H1 (cell line): Measurements from ENCODE around the gene PRMT1. TPM values are rescaled to one million over a fixed set of nuclear protein-coding genes. Genes with fewer than 3 reads are reported as not detected.

Source experiments
- BACH1 ChIP-seq: IDR thresholded peaks from 2 replicates; pipeline ENCODE4 v1.6.1; 2012; ENCODE audit warnings: low read length, improper control_type of control experiment
- CHD1 ChIP-seq: IDR thresholded peaks from 2 replicates; pipeline ENCODE4 v1.6.1; 2012; ENCODE audit warnings: low read depth, low read length, improper control_type of control experiment
- GTF2F1 ChIP-seq: IDR thresholded peaks from 2 replicates; pipeline ENCODE4 v1.6.1; 2012; ENCODE audit warnings: low read depth, low read length, improper control_type of control experiment, borderline replicate concordance
- MAFK ChIP-seq: IDR thresholded peaks from 2 replicates; pipeline ENCODE4 v1.6.1; 2012; ENCODE audit warnings: low read depth, mild to moderate bottlenecking, improper control_type of control experiment, low read length
- PHF8 ChIP-seq: fragments of 200-600 bp; sonication (generic); conservative IDR thresholded peaks from 2 replicates; pipeline ENCODE4 v1.7.1; 2012; ENCODE audit warnings: low read depth, mild to moderate bottlenecking, inconsistent platforms, low read length, moderate library complexity
- POLR2AphosphoS5 ChIP-seq: IDR thresholded peaks from 2 replicates; pipeline ENCODE4 v1.6.1; 2011; ENCODE audit warnings: low read depth, low read length
- RBBP5 ChIP-seq: IDR thresholded peaks from 2 replicates; pipeline ENCODE4 v1.7.1; 2012; ENCODE audit warnings: low read depth, mild to moderate bottlenecking, inconsistent platforms, low read length, moderate library complexity, borderline replicate concordance
- TAF7 ChIP-seq: optimal IDR thresholded peaks from 2 replicates; pipeline ENCODE3; 2011; ENCODE audit warnings: low read depth, mild to moderate bottlenecking, inconsistent platforms, low read length, moderate library complexity, borderline replicate concordance
- YY1 ChIP-seq: IDR thresholded peaks from 2 replicates; pipeline ENCODE4 v1.6.1; 2011; ENCODE audit warnings: low read depth, mild to moderate bottlenecking, low read length
- ZNF274 ChIP-seq: IDR thresholded peaks from 2 replicates; pipeline ENCODE4 v1.7.0; 2012; ENCODE audit warnings: low read length, borderline replicate concordance; ENCODE audit errors: extremely low read depth
- polyA plus RNA-seq, 7 experiments: library from polyadenylated mRNA; depleted of rRNA in 3 of 7; stranded (reverse) in 5 of 7; unstranded in 2 of 7; fragments of >200 nt in 5 of 7; fragments of 200-250 nt in 2 of 7; gene quantifications; 1 replicate in 5 of 7; 2 replicates in 1 of 7; 4 replicates in 1 of 7; pipeline versions ENCODE4 v1.2.1 to v1.2.3, GENCODE V29; 2011 to 2013; ENCODE audit warnings: missing spikeins in 2 of 7, mixed read lengths in 2 of 7
- total RNA-seq: library from RNA; stranded (reverse); fragmentation: NEBNext Ultra II Directional; extraction: Animal tissue kit (Norgen Biotek cat#: 25700); gene quantifications from 2 replicates; pipeline ENCODE4 v1.2.1, GENCODE V29; 2021
- TF ChIP-seq, protein P1 (sequence below): fragments of 300-600 bp; sonication (generic); IDR thresholded peaks from 2 replicates; pipeline ENCODE4 v1.7.1; 2012; ENCODE audit warnings: low read length, moderate library complexity, mild to moderate bottlenecking, inconsistent platforms; ENCODE audit not compliant: insufficient replicate concordance

The PRMT1 gene
- total and polyA plus RNA-seq, 2 of the 8 experiments (the other 6 are each of a cell fraction or from before 2014, with no cell fraction given), result 561 to 1,215 TPM

DNA sequence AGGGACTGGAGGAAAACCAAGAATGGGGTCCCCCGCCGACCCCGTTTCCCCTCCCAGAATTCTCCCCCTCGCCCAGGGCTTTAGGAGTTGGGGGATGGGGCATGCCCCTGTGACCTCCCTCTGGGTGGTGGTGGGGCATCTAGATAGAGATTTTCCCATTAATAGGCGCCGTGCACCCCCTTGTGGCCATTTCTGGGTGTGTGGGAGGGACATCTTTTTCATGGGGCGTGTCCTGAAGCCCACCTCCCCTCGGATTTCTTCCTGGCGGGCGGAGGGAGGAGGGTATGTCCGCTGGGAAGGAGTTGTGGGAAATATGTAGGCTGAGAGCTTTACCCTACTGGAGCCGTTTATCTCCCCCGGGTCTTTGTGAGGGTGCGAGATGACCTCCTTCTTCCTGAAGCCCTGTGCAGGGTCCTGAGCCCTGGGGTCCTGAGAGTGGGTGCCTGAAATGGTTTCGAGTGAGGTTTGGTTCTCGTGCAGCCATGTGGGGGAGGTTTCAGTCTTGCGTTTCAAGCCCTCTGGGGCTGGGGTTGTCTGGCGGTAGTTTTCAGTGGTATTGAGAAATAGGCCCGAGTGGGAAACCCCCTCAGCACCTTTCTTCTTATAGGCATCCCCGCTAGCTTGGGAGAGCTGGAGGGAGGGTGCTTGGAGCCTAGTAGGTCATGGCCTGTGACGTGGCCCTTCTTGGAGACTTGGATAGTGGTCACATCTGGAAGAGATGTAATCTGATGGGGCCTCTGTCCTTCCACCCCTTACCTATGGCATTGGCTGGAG, 1.0 kb downstream of the PRMT1 start (continued):
- TF ChIP-seq, protein P1, sequence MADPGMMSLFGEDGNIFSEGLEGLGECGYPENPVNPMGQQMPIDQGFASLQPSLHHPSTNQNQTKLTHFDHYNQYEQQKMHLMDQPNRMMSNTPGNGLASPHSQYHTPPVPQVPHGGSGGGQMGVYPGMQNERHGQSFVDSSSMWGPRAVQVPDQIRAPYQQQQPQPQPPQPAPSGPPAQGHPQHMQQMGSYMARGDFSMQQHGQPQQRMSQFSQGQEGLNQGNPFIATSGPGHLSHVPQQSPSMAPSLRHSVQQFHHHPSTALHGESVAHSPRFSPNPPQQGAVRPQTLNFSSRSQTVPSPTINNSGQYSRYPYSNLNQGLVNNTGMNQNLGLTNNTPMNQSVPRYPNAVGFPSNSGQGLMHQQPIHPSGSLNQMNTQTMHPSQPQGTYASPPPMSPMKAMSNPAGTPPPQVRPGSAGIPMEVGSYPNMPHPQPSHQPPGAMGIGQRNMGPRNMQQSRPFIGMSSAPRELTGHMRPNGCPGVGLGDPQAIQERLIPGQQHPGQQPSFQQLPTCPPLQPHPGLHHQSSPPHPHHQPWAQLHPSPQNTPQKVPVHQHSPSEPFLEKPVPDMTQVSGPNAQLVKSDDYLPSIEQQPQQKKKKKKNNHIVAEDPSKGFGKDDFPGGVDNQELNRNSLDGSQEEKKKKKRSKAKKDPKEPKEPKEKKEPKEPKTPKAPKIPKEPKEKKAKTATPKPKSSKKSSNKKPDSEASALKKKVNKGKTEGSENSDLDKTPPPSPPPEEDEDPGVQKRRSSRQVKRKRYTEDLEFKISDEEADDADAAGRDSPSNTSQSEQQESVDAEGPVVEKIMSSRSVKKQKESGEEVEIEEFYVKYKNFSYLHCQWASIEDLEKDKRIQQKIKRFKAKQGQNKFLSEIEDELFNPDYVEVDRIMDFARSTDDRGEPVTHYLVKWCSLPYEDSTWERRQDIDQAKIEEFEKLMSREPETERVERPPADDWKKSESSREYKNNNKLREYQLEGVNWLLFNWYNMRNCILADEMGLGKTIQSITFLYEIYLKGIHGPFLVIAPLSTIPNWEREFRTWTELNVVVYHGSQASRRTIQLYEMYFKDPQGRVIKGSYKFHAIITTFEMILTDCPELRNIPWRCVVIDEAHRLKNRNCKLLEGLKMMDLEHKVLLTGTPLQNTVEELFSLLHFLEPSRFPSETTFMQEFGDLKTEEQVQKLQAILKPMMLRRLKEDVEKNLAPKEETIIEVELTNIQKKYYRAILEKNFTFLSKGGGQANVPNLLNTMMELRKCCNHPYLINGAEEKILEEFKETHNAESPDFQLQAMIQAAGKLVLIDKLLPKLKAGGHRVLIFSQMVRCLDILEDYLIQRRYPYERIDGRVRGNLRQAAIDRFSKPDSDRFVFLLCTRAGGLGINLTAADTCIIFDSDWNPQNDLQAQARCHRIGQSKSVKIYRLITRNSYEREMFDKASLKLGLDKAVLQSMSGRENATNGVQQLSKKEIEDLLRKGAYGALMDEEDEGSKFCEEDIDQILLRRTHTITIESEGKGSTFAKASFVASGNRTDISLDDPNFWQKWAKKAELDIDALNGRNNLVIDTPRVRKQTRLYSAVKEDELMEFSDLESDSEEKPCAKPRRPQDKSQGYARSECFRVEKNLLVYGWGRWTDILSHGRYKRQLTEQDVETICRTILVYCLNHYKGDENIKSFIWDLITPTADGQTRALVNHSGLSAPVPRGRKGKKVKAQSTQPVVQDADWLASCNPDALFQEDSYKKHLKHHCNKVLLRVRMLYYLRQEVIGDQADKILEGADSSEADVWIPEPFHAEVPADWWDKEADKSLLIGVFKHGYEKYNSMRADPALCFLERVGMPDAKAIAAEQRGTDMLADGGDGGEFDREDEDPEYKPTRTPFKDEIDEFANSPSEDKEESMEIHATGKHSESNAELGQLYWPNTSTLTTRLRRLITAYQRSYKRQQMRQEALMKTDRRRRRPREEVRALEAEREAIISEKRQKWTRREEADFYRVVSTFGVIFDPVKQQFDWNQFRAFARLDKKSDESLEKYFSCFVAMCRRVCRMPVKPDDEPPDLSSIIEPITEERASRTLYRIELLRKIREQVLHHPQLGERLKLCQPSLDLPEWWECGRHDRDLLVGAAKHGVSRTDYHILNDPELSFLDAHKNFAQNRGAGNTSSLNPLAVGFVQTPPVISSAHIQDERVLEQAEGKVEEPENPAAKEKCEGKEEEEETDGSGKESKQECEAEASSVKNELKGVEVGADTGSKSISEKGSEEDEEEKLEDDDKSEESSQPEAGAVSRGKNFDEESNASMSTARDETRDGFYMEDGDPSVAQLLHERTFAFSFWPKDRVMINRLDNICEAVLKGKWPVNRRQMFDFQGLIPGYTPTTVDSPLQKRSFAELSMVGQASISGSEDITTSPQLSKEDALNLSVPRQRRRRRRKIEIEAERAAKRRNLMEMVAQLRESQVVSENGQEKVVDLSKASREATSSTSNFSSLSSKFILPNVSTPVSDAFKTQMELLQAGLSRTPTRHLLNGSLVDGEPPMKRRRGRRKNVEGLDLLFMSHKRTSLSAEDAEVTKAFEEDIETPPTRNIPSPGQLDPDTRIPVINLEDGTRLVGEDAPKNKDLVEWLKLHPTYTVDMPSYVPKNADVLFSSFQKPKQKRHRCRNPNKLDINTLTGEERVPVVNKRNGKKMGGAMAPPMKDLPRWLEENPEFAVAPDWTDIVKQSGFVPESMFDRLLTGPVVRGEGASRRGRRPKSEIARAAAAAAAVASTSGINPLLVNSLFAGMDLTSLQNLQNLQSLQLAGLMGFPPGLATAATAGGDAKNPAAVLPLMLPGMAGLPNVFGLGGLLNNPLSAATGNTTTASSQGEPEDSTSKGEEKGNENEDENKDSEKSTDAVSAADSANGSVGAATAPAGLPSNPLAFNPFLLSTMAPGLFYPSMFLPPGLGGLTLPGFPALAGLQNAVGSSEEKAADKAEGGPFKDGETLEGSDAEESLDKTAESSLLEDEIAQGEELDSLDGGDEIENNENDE, result no peak
- no peak for TF ChIP-seq GTF2F1
- TF ChIP-seq BACH1, result peak; percentile 21; the same call in 1 of the 2 replicates
- TF ChIP-seq PHF8, result no peak
- TF ChIP-seq POLR2AphosphoS5, result peak; percentile 15
- TF ChIP-seq ZNF274, result no peak
- TF ChIP-seq YY1, result no peak; the same call in 1 of the 2 replicates
- no peak for TF ChIP-seq RBBP5
- no peak; the same call in 1 of the 2 replicates for TF ChIP-seq CHD1
- no peak for TF ChIP-seq MAFK
- no peak for TF ChIP-seq TAF7
